GM18505 (cell line): Measurements from ENCODE around the gene CPHXL.

Source experiments
- ATAC-seq: cut with Tn5 transposase; IDR thresholded peaks from one replicate; pipeline ENCODE4 v1.9.1; 2021; ENCODE audit not compliant: unreplicated experiment
- POLR2A ChIP-seq: IDR thresholded peaks from 4 replicates; pipeline ENCODE4 v1.6.1; 2011; ENCODE audit warnings: borderline replicate concordance; ENCODE audit not compliant: insufficient read depth, insufficient read length; ENCODE audit errors: extremely low read depth

Gene CPHXL

DNA sequence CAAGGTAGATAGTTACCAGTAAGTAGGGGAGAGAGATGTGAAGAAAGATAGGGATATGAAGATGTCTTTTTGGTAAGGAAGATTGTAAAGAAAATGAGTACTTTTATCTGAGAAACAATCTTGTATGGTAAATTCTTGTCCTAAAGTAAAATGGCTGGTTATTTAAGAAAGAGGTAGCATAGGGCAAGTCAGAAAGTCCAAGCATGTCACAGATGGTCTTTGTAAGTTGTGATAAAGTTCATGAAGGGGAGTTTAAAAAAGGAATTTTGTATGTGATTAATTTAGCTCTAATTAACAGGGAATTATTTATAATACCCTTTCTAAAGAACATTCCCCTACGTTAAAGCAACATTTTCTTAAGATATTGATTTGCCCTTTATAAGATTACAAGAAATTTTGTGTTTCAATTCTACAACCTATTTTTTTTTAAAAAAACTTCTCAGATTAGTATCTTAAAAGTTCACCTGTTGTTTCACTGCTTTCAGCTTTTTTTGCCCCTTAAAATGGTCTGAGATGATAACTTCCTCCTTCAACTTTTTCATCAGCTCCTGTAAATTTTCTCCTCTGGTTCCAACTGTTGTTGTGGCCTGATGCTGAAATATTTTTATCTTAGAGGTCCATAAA is 16.2 kb upstream of the CPHXL start:
- TF ChIP-seq POLR2A, result no peak
- ATAC-seq, result no peak

DNA sequence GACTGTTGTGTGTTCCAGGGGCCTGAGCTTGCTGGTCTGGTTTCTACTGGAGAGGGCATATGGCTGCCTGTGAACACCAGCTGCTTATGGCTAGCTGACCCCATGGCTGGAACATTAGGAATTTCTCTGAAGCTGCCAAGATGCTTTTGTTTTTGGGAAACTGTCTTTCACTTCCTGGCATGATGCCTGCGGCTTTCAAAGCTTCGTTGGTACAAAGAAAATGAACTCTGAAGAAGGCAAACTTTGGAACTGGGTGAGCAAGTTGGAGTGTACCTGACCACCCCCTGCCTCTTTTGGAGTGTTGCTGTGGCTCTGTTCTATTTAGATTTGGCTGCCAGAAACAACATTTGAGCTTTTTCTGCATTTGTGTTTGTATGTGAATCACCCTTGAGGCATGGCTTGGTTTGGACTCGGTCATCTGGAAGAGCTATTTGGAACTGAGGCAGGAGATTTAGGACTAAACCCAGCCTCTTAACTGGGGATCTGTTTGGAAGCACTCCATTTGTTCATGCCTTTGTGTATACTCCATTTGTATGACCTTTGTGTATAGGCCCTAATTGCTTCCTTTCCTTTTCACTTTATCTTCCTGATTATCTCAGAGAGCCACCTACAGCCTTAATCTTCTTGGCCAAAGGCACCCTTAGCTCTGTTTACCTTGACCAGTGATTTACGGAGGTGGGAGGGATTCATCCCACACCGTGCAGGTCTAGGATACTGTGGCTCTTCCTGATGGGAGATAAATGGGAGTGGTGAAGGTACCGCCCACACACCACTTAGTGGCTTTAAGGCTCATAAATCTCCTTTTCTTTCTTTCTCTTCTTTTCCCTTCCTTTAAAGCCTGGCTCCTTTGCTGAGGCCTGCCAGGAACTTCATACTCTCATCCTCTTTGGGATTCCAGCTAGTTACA is 7.3 kb upstream of the CPHXL start:
- no peak for ATAC-seq
- TF ChIP-seq POLR2A, result no peak

DNA sequence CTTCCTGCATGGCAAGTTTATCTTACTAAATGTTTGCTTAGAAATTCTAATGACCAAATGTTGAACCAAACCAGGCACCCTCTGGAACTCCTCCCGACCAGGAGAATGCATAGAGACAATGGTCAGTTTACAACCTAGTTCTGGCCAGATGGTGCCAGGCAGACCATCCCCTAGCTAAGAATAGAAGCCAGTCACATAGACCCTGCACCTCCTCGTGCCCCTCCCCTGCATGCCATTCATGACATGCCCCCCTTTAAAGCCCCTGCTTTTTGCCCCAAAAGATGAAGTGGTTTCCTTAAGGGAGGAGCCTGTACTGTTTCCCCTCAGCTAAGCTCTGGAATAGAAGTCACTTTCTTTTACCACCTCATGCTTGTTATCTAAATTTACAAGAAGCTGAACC is 6.6 kb upstream of the CPHXL start:
- no peak for ATAC-seq
- TF ChIP-seq POLR2A, result no peak

DNA sequence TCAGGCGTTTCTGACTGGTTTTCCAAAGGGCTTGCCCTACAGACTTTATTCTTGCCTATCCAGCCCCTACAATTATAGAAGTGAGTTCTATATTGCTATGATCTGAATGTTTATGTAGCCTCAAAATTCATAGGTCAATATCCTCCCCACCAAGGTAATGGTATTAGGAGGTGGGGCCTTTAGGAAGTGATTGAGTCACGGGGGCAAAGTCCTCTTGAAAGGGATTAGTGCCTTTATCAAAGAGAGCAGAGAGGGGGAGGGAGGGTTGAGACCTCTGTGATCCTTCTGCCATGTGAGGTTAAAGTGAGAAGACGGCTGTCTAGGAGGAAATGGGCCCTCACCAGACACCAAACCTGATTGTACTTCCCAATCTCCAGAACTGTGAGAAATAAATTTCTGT is 931 bp upstream of the CPHXL start:
- ATAC-seq, result no peak
- no peak for TF ChIP-seq POLR2A

DNA sequence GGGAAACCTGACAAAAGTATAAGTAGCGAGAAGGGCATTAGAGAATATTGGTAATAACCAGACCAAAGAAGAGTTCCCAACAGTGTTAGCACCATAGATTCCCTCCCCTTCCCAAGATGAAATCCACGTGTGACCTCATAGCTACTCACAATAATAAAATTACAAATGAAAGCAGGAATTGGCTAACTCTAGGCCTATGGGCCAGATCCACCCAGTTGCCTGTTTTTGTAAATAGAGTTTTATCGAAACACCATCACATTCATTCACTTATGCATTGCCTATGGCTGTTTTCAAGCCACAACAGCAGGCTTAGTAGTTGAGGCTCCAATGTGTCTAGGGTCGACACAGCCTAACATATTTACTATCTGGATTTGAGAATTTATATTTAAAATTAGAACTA is 7.8 kb downstream of the CPHXL start:
- no peak for TF ChIP-seq POLR2A
- no peak for ATAC-seq

DNA sequence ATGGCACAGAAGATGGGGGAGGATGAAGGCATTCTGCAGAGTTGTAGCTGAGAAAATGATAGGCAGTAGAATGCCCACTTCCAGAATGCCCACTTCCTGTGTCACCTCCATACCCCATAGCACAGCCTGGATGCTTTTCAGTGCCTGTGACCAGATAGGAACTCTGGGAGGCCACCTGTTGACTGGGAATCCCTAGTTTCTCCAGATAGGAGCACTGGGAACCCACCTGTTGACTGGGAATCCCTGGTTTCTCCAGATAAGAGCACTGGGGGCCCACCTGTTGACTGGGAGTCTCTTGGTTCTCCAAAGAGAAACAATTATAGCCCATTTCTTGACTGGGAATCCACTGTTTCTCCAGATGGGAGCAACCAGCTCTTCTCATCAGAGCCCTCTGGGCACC is 11.6 kb downstream of the CPHXL start:
- no peak for TF ChIP-seq POLR2A
- ATAC-seq, result no peak

DNA sequence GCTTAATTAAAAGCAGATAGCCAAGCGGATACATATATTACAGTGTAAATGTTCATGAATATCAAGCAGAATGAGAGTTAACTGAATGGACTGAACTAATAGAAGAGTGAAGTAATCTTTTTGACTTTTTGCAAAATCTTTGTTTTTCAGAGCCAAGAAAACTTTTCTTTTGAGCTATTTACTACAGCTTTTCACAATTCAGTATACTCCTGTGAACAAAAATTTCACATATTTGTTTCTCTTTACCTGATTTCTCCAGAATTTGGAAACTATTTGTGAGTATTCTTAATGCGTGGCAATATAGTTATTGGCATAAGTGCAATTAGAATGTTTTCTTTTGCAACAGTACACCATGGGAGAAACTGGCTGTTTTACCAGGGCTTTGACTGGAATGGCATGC is 15.9 kb downstream of the CPHXL start:
- no peak for ATAC-seq
- TF ChIP-seq POLR2A, result no peak

DNA sequence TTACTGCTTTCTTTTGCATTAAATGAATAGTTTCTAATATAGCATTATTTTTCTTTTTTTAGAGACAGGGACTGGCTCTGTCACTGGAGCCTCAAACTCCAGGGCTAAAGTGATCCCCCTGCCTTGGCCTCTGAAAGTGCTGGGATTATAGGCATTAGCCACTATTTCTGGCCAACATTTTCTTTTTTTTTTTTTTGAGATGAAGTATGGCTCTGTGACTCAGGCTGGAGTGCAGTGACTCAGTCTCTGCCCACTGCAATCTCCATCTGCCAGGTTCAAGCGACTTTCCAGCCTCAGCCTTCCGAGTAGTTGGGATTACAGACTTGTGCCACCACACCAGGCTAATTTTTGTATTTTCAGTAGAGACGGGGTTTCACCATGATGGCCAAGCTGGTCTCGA is 23.0 kb downstream of the CPHXL start:
- ATAC-seq, result no peak
- TF ChIP-seq POLR2A, result no peak

DNA sequence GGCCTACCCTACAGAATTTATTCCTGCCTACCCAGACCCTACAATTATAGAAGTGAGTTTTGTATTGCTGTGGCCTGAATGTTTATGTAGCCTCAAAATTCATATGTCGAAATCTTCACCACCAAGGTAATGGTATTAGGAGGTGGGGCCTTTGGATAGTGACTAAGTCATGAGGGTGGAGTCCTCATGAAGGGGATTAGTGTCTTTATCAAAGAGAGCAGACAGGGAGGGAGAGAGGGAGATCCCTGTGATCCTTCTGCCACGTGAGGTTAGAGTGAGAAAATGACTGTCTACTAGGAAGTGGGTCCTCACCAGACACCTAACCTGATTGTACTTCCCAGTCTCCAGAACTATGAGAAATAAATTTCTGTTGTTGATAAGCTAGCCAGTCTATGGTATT is 24.0 kb downstream of the CPHXL start:
- no peak for TF ChIP-seq POLR2A
- no peak for ATAC-seq

DNA sequence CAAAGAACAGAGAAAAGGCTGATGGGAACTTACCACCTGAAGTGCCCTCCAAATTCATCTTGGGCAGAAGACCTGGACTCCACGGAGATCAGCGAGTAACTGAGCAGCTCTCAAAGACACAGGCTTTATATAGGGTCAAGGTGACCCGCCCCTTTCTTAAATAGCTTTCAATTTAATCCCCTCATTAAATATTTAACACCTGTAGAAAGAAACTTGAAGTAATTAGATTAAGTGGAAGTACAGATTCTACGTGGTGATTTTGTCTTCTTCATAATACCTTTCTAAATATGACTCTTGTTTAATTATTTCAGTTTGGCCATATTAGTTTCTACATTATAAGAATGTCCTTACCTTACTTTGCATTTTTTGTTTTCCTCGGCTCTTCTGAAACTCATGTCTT is 24.9 kb downstream of the CPHXL start, which contains the start of gene DUXB:
Gene DUXB (minus strand): TSS at position 101 of the 400 bp plus-strand sequence. CDS start 43 bp downstream, at position 58.
- no peak for ATAC-seq
- TF ChIP-seq POLR2A, result no peak

DNA sequence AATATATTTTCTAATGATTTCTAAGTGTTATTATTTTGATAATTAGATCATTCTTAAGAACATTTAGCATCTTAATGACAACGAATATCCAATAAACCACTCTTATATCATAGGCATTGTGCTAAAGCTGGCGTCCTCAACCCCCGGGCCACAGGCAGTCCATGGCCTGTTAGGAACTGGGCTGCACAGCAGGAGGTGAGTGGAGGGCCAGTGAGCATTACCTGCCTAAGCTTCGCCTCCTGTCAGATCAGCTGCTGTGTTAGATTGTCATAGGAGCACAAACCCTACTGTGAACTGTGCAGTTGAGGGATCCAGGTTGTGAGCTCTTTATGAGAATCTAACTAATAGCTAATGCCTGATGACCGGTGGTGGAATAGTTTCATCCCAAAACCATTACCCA is 28.7 kb downstream of the CPHXL start:
- TF ChIP-seq POLR2A, result no peak
- no peak for ATAC-seq

DNA sequence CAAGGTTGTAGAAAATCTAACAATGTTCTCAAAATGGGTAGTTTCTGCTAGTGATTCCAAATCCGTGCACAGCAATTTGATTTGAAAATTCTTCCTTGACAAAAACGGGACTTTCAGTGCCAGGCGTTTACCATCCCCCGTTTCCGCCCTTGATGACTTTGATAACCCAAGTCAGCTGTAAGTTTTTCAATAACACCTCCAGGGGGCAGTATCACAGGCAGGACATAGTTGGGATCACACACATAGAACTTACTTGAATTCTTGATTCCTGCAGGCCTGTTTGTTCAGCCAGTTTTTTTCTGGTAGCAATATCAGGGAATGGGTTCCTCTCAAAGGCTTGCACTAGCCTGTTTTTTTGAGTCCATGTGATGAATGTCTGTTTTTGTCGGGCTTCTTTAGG is 30.6 kb downstream of the CPHXL start:
- no peak for TF ChIP-seq POLR2A
- ATAC-seq, result no peak

DNA sequence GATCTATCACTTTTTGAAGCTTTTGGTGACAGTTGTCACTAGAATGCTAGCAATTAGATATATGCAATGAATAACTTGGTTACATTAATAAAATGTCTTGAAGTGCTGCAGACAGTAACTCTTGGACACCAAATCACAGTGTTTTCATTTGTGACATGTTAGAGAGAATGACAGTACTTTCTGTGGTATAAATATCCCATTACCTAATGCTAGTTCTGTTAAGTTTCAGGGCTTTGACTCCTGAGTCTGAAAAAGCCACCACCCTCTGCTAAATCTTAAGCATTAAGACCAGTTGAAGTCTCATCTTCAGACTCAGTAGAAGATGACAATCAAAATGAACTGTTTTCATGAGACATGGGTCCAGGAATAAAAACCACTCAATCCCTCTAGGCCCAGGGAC is 38.9 kb downstream of the CPHXL start:
- ATAC-seq, result no peak
- TF ChIP-seq POLR2A, result no peak

DNA sequence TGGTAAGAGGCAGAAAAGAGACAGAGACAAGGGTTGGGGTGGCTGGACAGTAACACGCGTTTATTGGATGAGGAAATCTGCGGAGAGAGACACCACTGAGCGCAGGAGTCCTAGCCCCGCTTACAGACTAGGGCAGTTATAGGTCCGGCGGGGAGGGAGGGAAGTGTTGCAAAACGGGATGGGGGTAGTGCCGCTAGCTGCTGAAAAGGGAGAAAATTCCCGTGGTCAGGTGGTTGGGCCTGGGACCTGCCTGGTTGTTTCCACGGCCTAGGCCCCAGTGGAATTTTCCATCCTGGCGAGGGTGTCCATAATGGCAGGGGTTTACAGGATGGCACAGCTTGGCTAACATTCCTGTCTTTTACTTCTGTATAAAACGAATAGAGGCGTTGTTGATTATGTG is 44.0 kb downstream of the CPHXL start:
- ATAC-seq, result no peak
- no peak for TF ChIP-seq POLR2A
